ENCODE measurements around the gene STAT4.

- TF ChIP-seq CTCF (IDR thresholded peaks at IDR 0.05; ENCODE audit: low read depth, low read length, poor library complexity, severe bottlenecking) = no peak
- TF ChIP-seq EZH2phosphoT487 (IDR thresholded peaks at IDR 0.05; ENCODE audit: borderline replicate concordance, low read length) = no peak
These were observed 47.0 kb downstream of the STAT4 start for GRCh38 chr2:191103774-191104173.
